Activated CD4-positive, alpha-beta T cell treated with anti-CD3 and anti-CD28 coated beads for 36 hours (primary cell): Measurements from ENCODE around the gene CUL4B. TPM values are rescaled to one million over a fixed set of nuclear protein-coding genes. Genes with fewer than 3 reads are reported as not detected.
"Not testable (repeated sequence)": the region's sequence is repeated elsewhere in the genome, so short reads cannot be mapped to it uniquely, and the experiment has no call there.

Source experiments
- ATAC-seq: fragments of 200-7000 bp; cut with Tn5 transposase; one replicate; pipeline ENCODE4 v1.10.0; 2021; ENCODE audit warnings: mild to moderate bottlenecking, moderate library complexity
- CTCF ChIA-PET: fragments of 350-600 bp; sonication (Branson Sonifier 250); formaldehyde crosslinking; loops from one replicate; lab custom pipeline; 2021; ENCODE audit warnings: antibody characterized with exemption; lab: Charles Lee
- POLR2A ChIA-PET: fragments of 350-600 bp; sonication (Branson Sonifier 250); formaldehyde crosslinking; loops from one replicate; lab custom pipeline; 2021; ENCODE audit warnings: antibody characterized with exemption, inconsistent platforms; lab: Charles Lee
- DNase-seq: peaks from one replicate; pipeline ENCODE4 v3.0.0-alpha.2; 2020
- H3K27ac Mint-ChIP-seq: one replicate; pipeline ENCODE4 v1.8.0; 2021; ENCODE audit warnings: mixed read lengths
- H3K27me3 Mint-ChIP-seq: one replicate; pipeline ENCODE4 v1.8.0; 2021; ENCODE audit warnings: mixed read lengths
- H3K36me3 Mint-ChIP-seq: one replicate; pipeline ENCODE4 v1.8.0; 2021; ENCODE audit warnings: low read depth, mixed read lengths
- H3K4me1 Mint-ChIP-seq: one replicate; pipeline ENCODE4 v1.8.0; 2021; ENCODE audit warnings: mixed read lengths
- H3K4me3 Mint-ChIP-seq: one replicate; pipeline ENCODE4 v1.8.0; 2021; ENCODE audit warnings: mild to moderate bottlenecking, moderate library complexity, mixed read lengths
- H3K9me3 Mint-ChIP-seq: one replicate; pipeline ENCODE4 v1.8.0; 2021; ENCODE audit warnings: low read depth, mixed read lengths
- intact Hi-C, 2 experiments: fragments of 100-400 bp; cut with DNase I in 1 of 2; cut with micrococcal nuclease in 1 of 2; formaldehyde crosslinking; loops; one replicate each; pipeline versions ENCODE4 v1.14.2 to v1.15.1; 2022 to 2024; cut with DNase I, micrococcal nuclease
- total RNA-seq, 2 experiments: library from RNA; stranded (reverse); gene quantifications; one replicate each; pipeline ENCODE4 v1.2.3, GENCODE V29; 2021

The CUL4B gene
- total RNA-seq: 10 to 100 TPM; 49.2 to 49.6 TPM

DNA sequence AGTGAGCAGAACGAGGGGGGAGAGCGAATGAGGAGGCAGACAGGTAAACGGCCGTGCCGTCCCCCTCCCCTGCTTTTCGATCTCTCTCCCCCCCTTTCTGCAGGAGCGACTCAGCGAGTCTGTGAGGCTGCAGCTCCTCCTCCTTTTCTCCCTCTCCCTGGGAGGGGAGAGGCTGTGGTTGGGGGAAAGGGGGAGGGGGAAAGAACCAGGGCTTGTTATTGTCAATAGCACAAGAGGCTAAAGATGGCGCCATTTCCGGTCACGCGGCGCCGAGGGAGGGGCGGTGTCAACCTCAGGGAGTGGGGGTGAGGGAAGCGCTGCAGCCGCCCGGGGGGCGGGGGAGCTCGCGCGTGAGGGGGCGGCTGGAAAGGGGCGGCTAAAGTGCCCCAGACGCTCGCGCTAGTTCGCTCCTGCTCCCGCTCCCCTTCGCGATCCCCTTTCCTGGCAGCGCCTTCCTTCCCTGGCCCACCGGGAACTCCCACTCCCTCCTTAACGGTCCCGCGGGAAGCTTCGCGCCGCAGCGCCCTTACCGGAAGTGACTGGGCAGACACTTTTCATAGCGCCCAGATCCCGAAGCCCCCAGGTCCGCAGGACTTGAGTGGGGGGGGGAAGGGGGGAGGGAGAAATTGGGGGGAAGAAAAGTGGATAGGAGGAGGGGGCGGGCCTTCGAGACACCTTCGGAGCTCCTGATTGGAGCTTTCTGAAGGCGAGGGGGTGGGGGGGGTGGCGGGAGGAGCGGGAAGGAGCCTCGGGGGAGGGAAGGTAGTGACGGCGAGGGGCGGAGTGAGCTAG, at the start of gene CUL4B:
CUL4B (minus strand) TSS at position 121 of the 792 bp plus-strand sequence. CDS start 324 bp downstream, outside the sequence.
- DNase-seq: peak; percentile 95
- Mint-ChIP-seq H3K36me3 (peaks cover 14% of the 10 kb centered on the region), H3K27ac (peak within 1 kb of the TSS; percentile 95), H3K27me3 (no peaks in the 10 kb centered on the region), H3K4me3 (peak within 1 kb of the TSS; percentile 90), H3K4me1 (peaks cover 21% of the 10 kb centered on the region), H3K9me3 (no peaks in the 10 kb centered on the region)
- ATAC-seq: peak; percentile 86
- intact Hi-C loops: loop anchor here (1.0 to 10.0 kb wide), 9 partner anchors 11 to 744 kb away; partner anchors contain the start of genes MCTS1 (in 2 of the 2), C1GALT1C1 (in 1 of the 2), LAMP2 (in 1 of the 2) and NDUFA1 (in 1 of the 2)
- POLR2A ChIA-PET: interaction anchor here (0.5 to 2.8 kb wide), 4 partner anchors 21 to 735 kb away, joined by 3 to 24 read pairs (median 4); partner anchors contain the start of gene MCTS1
- CTCF ChIA-PET: interaction anchor here (0.9 kb wide), 1 partner anchor 104 kb away, joined by 3 read pairs; no protein-coding TSS in a partner anchor

- ATAC-seq: peak; percentile 69
- peaks cover 5% of the 10 kb centered on the region for H3K36me3 Mint-ChIP-seq
- H3K4me3 Mint-ChIP-seq: peak overlapping the region; percentile 96
- H3K9me3 Mint-ChIP-seq: no peaks in the 10 kb centered on the region
- POLR2A ChIA-PET: interaction anchor here (0.6 to 2.1 kb wide), 4 partner anchors 23 to 790 kb away, joined by 3 to 24 read pairs (median 3); partner anchors contain the start of gene CUL4B
- CTCF ChIA-PET: interaction anchor here (0.6 to 0.7 kb wide), 2 partner anchors 46 to 93 kb away, joined by 3 read pairs; no protein-coding TSS in a partner anchor
- peak overlapping the region; percentile 97 for H3K27ac Mint-ChIP-seq
- peaks cover 5% of the 10 kb centered on the region for H3K4me1 Mint-ChIP-seq
- H3K27me3 Mint-ChIP-seq: no peaks in the 10 kb centered on the region
- intact Hi-C loops: loop anchor here (1.0 kb wide), 4 partner anchors 25 to 106 kb away; partner anchors contain the start of gene C1GALT1C1 (in 1 of the 2)
- peak; percentile 48 for DNase-seq
Observed at GRCh38 chrX:120604361-120604782, 43.6 kb upstream of the CUL4B start.

DNA sequence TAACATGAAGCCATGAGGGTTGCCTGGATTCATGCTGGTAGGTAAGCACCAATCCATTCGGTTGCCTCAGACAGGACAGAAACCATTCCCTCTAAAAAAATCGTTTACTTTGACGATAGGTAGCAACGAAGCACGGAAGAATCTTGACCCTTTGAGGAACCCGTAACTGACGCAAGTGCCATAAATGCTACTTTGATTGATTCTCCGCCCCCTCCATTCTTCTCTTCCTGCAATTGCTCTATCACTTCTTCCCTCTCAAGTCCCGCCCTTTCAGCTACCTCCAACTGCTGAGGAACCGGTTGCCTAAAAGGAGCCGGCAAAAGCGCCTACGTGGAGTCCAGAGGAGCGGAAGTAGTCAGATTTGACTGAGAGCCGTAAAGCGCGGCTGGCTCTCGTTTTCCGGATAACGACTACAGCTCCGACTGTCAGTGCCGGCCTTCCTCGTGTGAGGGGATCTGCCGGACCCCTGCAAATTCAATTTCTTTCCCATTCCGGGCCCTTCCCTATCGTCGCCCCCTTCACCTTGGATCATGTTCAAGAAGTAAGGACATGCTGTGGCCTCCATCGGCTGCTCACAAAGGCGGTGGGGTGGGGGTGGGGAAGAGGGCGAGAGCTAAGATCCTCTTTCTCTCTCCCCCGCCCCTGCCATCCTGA, 43.1 kb upstream of the CUL4B start, which contains the start of gene MCTS1:
MCTS1 (plus strand) TSS at position 395 of the 654 bp plus-strand sequence; CDS start at position 531, 136 bp downstream.
- Mint-ChIP-seq H3K27me3 (no peaks in the 10 kb centered on the region), H3K4me1 (peaks cover 5% of the 10 kb centered on the region), H3K27ac (peak within 1 kb of the TSS; percentile 97), H3K9me3 (no peaks in the 10 kb centered on the region), H3K36me3 (peaks cover 5% of the 10 kb centered on the region), H3K4me3 (peak within 1 kb of the TSS; percentile 96)
- intact Hi-C loops: loop anchor here (1.0 kb wide), 4 partner anchors 25 to 106 kb away; partner anchors contain the start of gene C1GALT1C1 (in 1 of the 2)
- CTCF ChIA-PET: interaction anchor here (0.7 kb wide), 1 partner anchor 46 kb away, joined by 3 read pairs; no protein-coding TSS in a partner anchor
- DNase-seq (peak; percentile 87), ATAC-seq (peak; percentile 98)
- POLR2A ChIA-PET: interaction anchor here (0.8 to 2.1 kb wide), 3 partner anchors 23 to 135 kb away, joined by 3 to 24 read pairs (median 3); partner anchors contain the start of genes CUL4B and LAMP2

DNA sequence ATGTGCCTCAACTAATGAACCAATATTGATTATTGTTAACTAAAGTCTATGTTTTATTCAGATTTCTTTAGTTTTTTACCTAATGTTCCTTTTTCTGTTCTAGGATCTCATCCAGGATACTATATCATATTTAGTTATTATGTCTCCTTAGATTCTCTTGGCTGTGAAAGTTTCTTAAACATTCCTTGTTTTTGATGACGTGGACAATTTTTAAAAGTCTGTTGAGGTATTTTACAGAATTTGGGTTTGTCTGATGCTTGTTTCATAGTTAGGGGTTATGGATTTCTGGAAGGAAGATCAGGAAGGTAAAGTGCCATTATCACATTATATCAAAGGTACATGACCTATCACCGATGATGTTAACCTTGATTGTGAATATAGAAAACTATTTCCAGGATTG, 24.9 kb upstream of the CUL4B start:
- H3K9me3 Mint-ChIP-seq: no peaks in the 10 kb centered on the region
- no peaks in the 10 kb centered on the region for H3K27me3 Mint-ChIP-seq
- DNase-seq (no peak), ATAC-seq (no peak)
- peaks cover 5% of the 10 kb centered on the region for H3K4me1 Mint-ChIP-seq
- ChIA-PET POLR2A (no interaction called here), CTCF (no interaction called here)
- H3K36me3 Mint-ChIP-seq: no peaks in the 10 kb centered on the region
- intact Hi-C loops: no loop called here
- H3K27ac Mint-ChIP-seq: no peak overlapping the region
- H3K4me3 Mint-ChIP-seq: no peak overlapping the region

GRCh38 chrX:120575379-120576114, 14.8 kb upstream of the CUL4B start:
- POLR2A ChIA-PET: no interaction called here
- Mint-ChIP-seq H3K36me3 (no peaks in the 10 kb centered on the region), H3K9me3 (no peaks in the 10 kb centered on the region), H3K4me1 (peaks cover 2% of the 10 kb centered on the region), H3K27ac (no peak overlapping the region), H3K4me3 (no peak overlapping the region), H3K27me3 (peaks cover 2% of the 10 kb centered on the region)
- CTCF ChIA-PET: interaction anchor here (1.0 kb wide), 1 partner anchor 21 kb away, joined by 4 read pairs; no protein-coding TSS in a partner anchor
- intact Hi-C loops: no loop called here
- ATAC-seq: no peak
- DNase-seq: no peak

- H3K4me3 Mint-ChIP-seq, H3K36me3 Mint-ChIP-seq, H3K27ac Mint-ChIP-seq, POLR2A ChIA-PET, CTCF ChIA-PET, H3K27me3 Mint-ChIP-seq, ATAC-seq, H3K9me3 Mint-ChIP-seq, intact Hi-C loops, DNase-seq, H3K4me1 Mint-ChIP-seq: not testable (repeated sequence)
Observed at GRCh38 chrX:120573806-120574205, 13.0 kb upstream of the CUL4B start.

- ChIA-PET POLR2A (no interaction called here), CTCF (no interaction called here)
- Mint-ChIP-seq H3K9me3 (no peaks in the 10 kb centered on the region), H3K4me1 (peaks cover 2% of the 10 kb centered on the region), H3K4me3 (no peak overlapping the region), H3K27ac (no peak overlapping the region), H3K27me3 (no peaks in the 10 kb centered on the region), H3K36me3 (no peaks in the 10 kb centered on the region)
- ATAC-seq (no peak), DNase-seq (no peak)
- intact Hi-C loops: no loop called here
Observed at GRCh38 chrX:120570011-120570600, 9.3 kb upstream of the CUL4B start.

GRCh38 chrX:120568609-120569008, 7.8 kb upstream of the CUL4B start:
- no peaks in the 10 kb centered on the region for H3K36me3 Mint-ChIP-seq
- ATAC-seq (no peak), DNase-seq (no peak)
- peaks cover 2% of the 10 kb centered on the region for H3K4me1 Mint-ChIP-seq
- POLR2A ChIA-PET: no interaction called here
- intact Hi-C loops: loop anchor here in 1 of 2 experiments (10.0 kb wide), 1 partner anchor 736 kb away; no protein-coding TSS in a partner anchor
- CTCF ChIA-PET: no interaction called here
- no peak overlapping the region for H3K27ac Mint-ChIP-seq
- H3K4me3 Mint-ChIP-seq: no peak overlapping the region
- H3K9me3 Mint-ChIP-seq: no peaks in the 10 kb centered on the region
- no peaks in the 10 kb centered on the region for H3K27me3 Mint-ChIP-seq

DNA sequence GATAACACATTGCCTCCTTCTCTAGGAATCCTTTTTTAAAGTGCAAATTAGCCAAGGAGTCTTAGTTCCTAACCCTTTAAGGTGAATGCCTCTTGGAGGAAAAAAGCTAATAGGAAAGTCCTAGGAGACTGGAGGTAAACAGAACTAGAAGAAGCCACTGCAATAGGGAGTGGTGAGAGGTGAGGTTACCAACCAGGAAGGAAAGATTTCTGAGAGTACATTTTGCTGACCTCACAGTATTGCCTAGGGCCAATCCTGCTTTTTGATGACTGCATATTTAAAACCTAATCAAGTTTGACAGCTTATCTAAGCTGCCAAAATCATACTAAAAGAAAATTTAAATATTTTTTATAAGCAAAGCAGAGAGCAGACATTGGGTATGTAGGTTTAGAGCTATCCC, 7.3 kb upstream of the CUL4B start:
- no peaks in the 10 kb centered on the region for H3K36me3 Mint-ChIP-seq
- ChIA-PET CTCF (no interaction called here), POLR2A (no interaction called here)
- intact Hi-C loops: loop anchor here in 1 of 2 experiments (10.0 kb wide), 1 partner anchor 737 kb away; no protein-coding TSS in a partner anchor
- no peaks in the 10 kb centered on the region for H3K27me3 Mint-ChIP-seq
- no peak overlapping the region for H3K27ac Mint-ChIP-seq
- H3K4me3 Mint-ChIP-seq: no peak overlapping the region
- H3K4me1 Mint-ChIP-seq: peaks cover 2% of the 10 kb centered on the region
- no peaks in the 10 kb centered on the region for H3K9me3 Mint-ChIP-seq
- no peak for ATAC-seq
- no peak for DNase-seq

DNA sequence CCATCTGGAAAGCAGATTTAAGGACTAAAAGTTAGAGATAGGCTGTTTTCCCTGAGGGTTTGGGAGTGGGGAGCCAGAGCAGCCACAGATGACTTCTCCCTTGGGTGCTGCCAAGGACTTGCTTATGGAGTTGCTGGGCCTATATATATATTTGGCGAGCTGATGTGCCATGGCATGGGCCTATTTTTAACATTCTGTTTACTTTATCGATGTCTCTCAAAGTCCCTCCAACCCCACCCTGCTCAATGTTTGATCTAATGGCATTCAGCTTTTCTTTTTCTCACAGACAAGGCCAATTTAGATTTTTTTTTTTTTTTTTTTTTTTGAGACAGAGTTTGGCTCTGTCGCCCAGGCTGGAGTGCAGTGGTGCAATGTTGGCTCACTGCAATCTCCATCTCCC, 6.1 kb upstream of the CUL4B start:
- no peak for ATAC-seq
- no peak for DNase-seq
- H3K27ac Mint-ChIP-seq: no peak overlapping the region
- no peak overlapping the region for H3K4me3 Mint-ChIP-seq
- intact Hi-C loops: loop anchor here in 1 of 2 experiments (10.0 kb wide), 1 partner anchor 738 kb away; no protein-coding TSS in a partner anchor
- H3K27me3 Mint-ChIP-seq: no peaks in the 10 kb centered on the region
- peaks cover 10% of the 10 kb centered on the region for H3K4me1 Mint-ChIP-seq
- CTCF ChIA-PET: no interaction called here
- no peaks in the 10 kb centered on the region for H3K9me3 Mint-ChIP-seq
- POLR2A ChIA-PET: no interaction called here
- no peaks in the 10 kb centered on the region for H3K36me3 Mint-ChIP-seq
